Liver (tissue), 9 donors: ENCODE measurements around the gene LTBP2. TPM values are rescaled to one million over a fixed set of nuclear protein-coding genes. Genes with fewer than 3 reads are reported as not detected.

Source experiments
- DNase-seq: peaks from one replicate; pipeline ENCODE4 v3.0.0-alpha.2; 2017; ENCODE audit warnings: low spot score
- H3K27ac ChIP-seq, 2 donors: one replicate each; pipeline ENCODE4 v1.7.0; 2013; ENCODE audit warnings: inconsistent platforms in 2 of 2, low read length in 2 of 2, control low read depth in 1 of 2, low read depth in 1 of 2, mild to moderate bottlenecking in 1 of 2
- H3K27me3 ChIP-seq, 4 donors: one replicate each; pipeline versions ENCODE4 v1.6.1 to v1.7.0; 2013; ENCODE audit warnings: low read length in 3 of 4, inconsistent platforms in 1 of 4, mild to moderate bottlenecking in 1 of 4, moderate library complexity in 1 of 4; ENCODE audit not compliant: control insufficient read depth in 4 of 4, insufficient read depth in 4 of 4
- H3K36me3 ChIP-seq, 4 donors: one replicate each; pipeline versions ENCODE4 v1.6.1 to v1.7.0; 2013; ENCODE audit warnings: low read length in 3 of 4, mild to moderate bottlenecking in 3 of 4, low read depth in 1 of 4, moderate library complexity in 1 of 4; ENCODE audit not compliant: control insufficient read depth in 4 of 4, insufficient read depth in 3 of 4
- H3K4me1 ChIP-seq, 4 donors: one replicate each; pipeline versions ENCODE4 v1.6.1 to v1.7.0; 2013; ENCODE audit warnings: low read length in 3 of 4, mild to moderate bottlenecking in 3 of 4, moderate library complexity in 1 of 4; ENCODE audit not compliant: control insufficient read depth in 4 of 4, insufficient read depth in 4 of 4
- H3K4me3 ChIP-seq, 3 donors: one replicate each; pipeline versions ENCODE4 v1.6.1 to v1.7.0; 2013; ENCODE audit warnings: low read length in 3 of 3, control low read depth in 1 of 3, low read depth in 1 of 3, mild to moderate bottlenecking in 1 of 3
- H3K9ac ChIP-seq, 2 donors: one replicate each; pipeline ENCODE4 v1.7.0; 2013; ENCODE audit warnings: low read length in 2 of 2, mild to moderate bottlenecking in 2 of 2, moderate library complexity in 2 of 2, control low read depth in 1 of 2, low read depth in 1 of 2
- H3K9me3 ChIP-seq, 4 donors: one replicate each; pipeline versions ENCODE4 v1.6.1 to v1.7.0; 2013; ENCODE audit warnings: low read length in 3 of 4; ENCODE audit not compliant: control insufficient read depth in 4 of 4
- ATF3 ChIP-seq: IDR thresholded peaks from 2 replicates; pipeline ENCODE4 v1.6.1; 2016; ENCODE audit warnings: antibody characterized with exemption
- CTCF ChIP-seq: fragments of 150-350 bp; IDR thresholded peaks from 2 replicates; pipeline ENCODE4 v1.5.1; 2017; ENCODE audit warnings: improper control_type of control experiment, low read depth, low read length; ENCODE audit not compliant: missing input control
- EGR1 ChIP-seq, 2 donors: IDR thresholded peaks; 2 replicates each; pipeline ENCODE4 v1.6.1; 2016 to 2018; ENCODE audit warnings: antibody characterized with exemption in 2 of 2, low read depth in 2 of 2
- FOXA1 ChIP-seq: IDR thresholded peaks from 2 replicates; pipeline ENCODE4 v1.6.1; 2016; ENCODE audit warnings: antibody characterized with exemption
- FOXA2 ChIP-seq: IDR thresholded peaks from 2 replicates; pipeline ENCODE4 v1.6.1; 2016; ENCODE audit warnings: antibody characterized with exemption
- GABPA ChIP-seq, 2 donors: IDR thresholded peaks in 1 of 2; conservative IDR thresholded peaks in 1 of 2; 2 replicates each; pipeline ENCODE4 v1.6.1; 2016; ENCODE audit warnings: antibody characterized with exemption in 2 of 2, mild to moderate bottlenecking in 1 of 2, moderate library complexity in 1 of 2
- HNF4A ChIP-seq, 2 donors: conservative IDR thresholded peaks; 2 replicates each; pipeline ENCODE4 v1.6.1; 2016; ENCODE audit warnings: antibody characterized with exemption in 2 of 2, mild to moderate bottlenecking in 2 of 2
- HNF4G ChIP-seq: IDR thresholded peaks from 2 replicates; pipeline ENCODE4 v1.6.1; 2016; ENCODE audit warnings: antibody characterized with exemption
- JUND ChIP-seq, 2 donors: IDR thresholded peaks; 2 replicates each; pipeline ENCODE4 v1.6.1; 2016; ENCODE audit warnings: antibody characterized with exemption in 2 of 2
- MAX ChIP-seq: IDR thresholded peaks from 2 replicates; pipeline ENCODE4 v1.6.1; 2016; ENCODE audit warnings: antibody characterized with exemption
- NR2F2 ChIP-seq: IDR thresholded peaks from 2 replicates; pipeline ENCODE4 v1.6.1; 2016; ENCODE audit warnings: antibody characterized with exemption
- RAD21 ChIP-seq, 2 donors: IDR thresholded peaks; 2 replicates each; pipeline ENCODE4 v1.6.1; 2016; ENCODE audit warnings: antibody characterized with exemption in 2 of 2, mild to moderate bottlenecking in 2 of 2
- REST ChIP-seq: IDR thresholded peaks from 2 replicates; pipeline ENCODE4 v1.6.1; 2016; ENCODE audit warnings: antibody characterized with exemption, mild to moderate bottlenecking
- RXRA ChIP-seq, 2 donors: IDR thresholded peaks; 2 replicates each; pipeline ENCODE4 v1.6.1; 2017 to 2018; ENCODE audit warnings: antibody characterized with exemption in 2 of 2, mild to moderate bottlenecking in 1 of 2
- SP1 ChIP-seq: IDR thresholded peaks from 2 replicates; pipeline ENCODE4 v1.6.1; 2018; ENCODE audit warnings: antibody characterized with exemption, mild to moderate bottlenecking
- TAF1 ChIP-seq: conservative IDR thresholded peaks from 2 replicates; pipeline ENCODE4 v1.6.1; 2016; ENCODE audit warnings: antibody characterized with exemption, mild to moderate bottlenecking
- YY1 ChIP-seq: IDR thresholded peaks from 2 replicates; pipeline ENCODE4 v1.6.1; 2016; ENCODE audit warnings: antibody characterized with exemption, mild to moderate bottlenecking
- ZBTB33 ChIP-seq: IDR thresholded peaks from 2 replicates; pipeline ENCODE4 v1.6.1; 2016; ENCODE audit warnings: antibody characterized with exemption
- WGBS: extraction: QIAGEN DNeasy Blood & Tissue Kit; methylation state at CpG from one replicate; pipeline ENCODE4 v1.1.7; 2013; 5-methylcytosine and 5-hydroxymethylcytosine counted together
- polyA plus RNA-seq, 2 donors: library from polyadenylated mRNA; stranded (reverse) in 1 of 2; unstranded in 1 of 2; fragments of 200-250 nt in 1 of 2; fragments of >200 nt in 1 of 2; fragmentation: Nextera tagmentation in 1 of 2; extraction: Ambion mirVana in 1 of 2; gene quantifications; one replicate each; pipeline versions ENCODE4 v1.2.1 to v1.2.3, GENCODE V29; 2013 to 2015
- total RNA-seq, 2 donors: library from RNA; depleted of rRNA; stranded (reverse); fragments of >200 nt; gene quantifications; one replicate each; pipeline ENCODE4 v1.2.3, GENCODE V29; 2014
- donor health status: healthy.
- donor health status: healthy.
- donor health status: healthy.
- donor health status: healthy.
- donor health status: healthy.

The LTBP2 gene
- total and polyA plus RNA-seq, 4 donors: 0.24 to 1.3 (median 0.89) TPM

- no peaks in the 10 kb centered on the region for H3K4me1 ChIP-seq
- H3K27me3 ChIP-seq: no peaks in the 10 kb centered on the region
- no peak overlapping the region for H3K4me3 ChIP-seq
- no peaks in the 10 kb centered on the region for H3K36me3 ChIP-seq
- no peak overlapping the region for H3K27ac ChIP-seq
- H3K9ac ChIP-seq: no peak overlapping the region
- H3K9me3 ChIP-seq: no peaks in the 10 kb centered on the region
- DNase-seq: no peak
- WGBS: 75% methylated on average over 15 of the region's 15 CpGs
- TF ChIP-seq RXRA (IDR thresholded peaks at IDR 0.05) (no peak), MAX (no peak), HNF4G (no peak), SP1 (no peak)
Observed at GRCh38 chr14:74566174-74567141, 45.6 kb downstream of the LTBP2 start.

- 86% methylated on average over 3 of the region's 3 CpGs for WGBS
- Histone ChIP-seq H3K9ac (no peak overlapping the region), H3K27ac (no peak overlapping the region), H3K9me3 (no peaks in the 10 kb centered on the region), H3K36me3 (no peaks in the 10 kb centered on the region), H3K27me3 (no peaks in the 10 kb centered on the region), H3K4me3 (no peak overlapping the region), H3K4me1 (no peaks in the 10 kb centered on the region)
- no peak for DNase-seq
- TF ChIP-seq RAD21 (IDR thresholded peaks at IDR 0.05) (no peak), FOXA2 (no peak), ATF3 (no peak), MAX (no peak), EGR1 (IDR thresholded peaks at IDR 0.05; ENCODE audit: low read depth in 2 of 2) (no peak), FOXA1 (no peak), HNF4G (no peak), YY1 (no peak)
Observed at GRCh38 chr14:74563586-74564159, 48.4 kb downstream of the LTBP2 start.

GRCh38 chr14:74563233-74563585, 48.8 kb downstream of the LTBP2 start:
- Histone ChIP-seq H3K4me3 (no peak overlapping the region), H3K9ac (no peak overlapping the region), H3K27me3 (no peaks in the 10 kb centered on the region), H3K27ac (no peak overlapping the region), H3K9me3 (no peaks in the 10 kb centered on the region), H3K36me3 (no peaks in the 10 kb centered on the region), H3K4me1 (no peaks in the 10 kb centered on the region)
- 73% methylated on average over 5 of the region's 5 CpGs for WGBS
- no peak for DNase-seq
- no peak for TF ChIP-seq GABPA (IDR thresholded peaks at IDR 0.05 in 1 of 2, conservative IDR thresholded peaks at IDR 0.05 in 1 of 2)
- TF ChIP-seq FOXA1: no peak
- no peak for TF ChIP-seq MAX
- TF ChIP-seq NR2F2: no peak
- TF ChIP-seq CTCF: no peak
- no peak for TF ChIP-seq SP1
- no peak for TF ChIP-seq YY1
- TF ChIP-seq REST: no peak
- no peak for TF ChIP-seq HNF4G
- TF ChIP-seq RXRA (IDR thresholded peaks at IDR 0.05): no peak
- TF ChIP-seq ZBTB33: no peak
- no peak for TF ChIP-seq HNF4A (conservative IDR thresholded peaks at IDR 0.05)
- no peak for TF ChIP-seq TAF1
- no peak for TF ChIP-seq JUND (IDR thresholded peaks at IDR 0.05)
- TF ChIP-seq FOXA2: no peak
